ENCODE results near the gene TMEFF2.

GRCh38 chr2:192139813-192140212, 54.9 kb downstream of the TMEFF2 start:
- TF ChIP-seq CTCF (conservative IDR thresholded peaks at IDR 0.05; ENCODE audit: low read length) (no peak), EZH2phosphoT487 (IDR thresholded peaks at IDR 0.05; ENCODE audit: borderline replicate concordance) (no peak)

Data from Loucy (cell line).